Vagina (tissue), 2 donors: ENCODE measurements around the gene DUSP22. TPM values are rescaled to one million over a fixed set of nuclear protein-coding genes. Genes with fewer than 3 reads are reported as not detected.

Source experiments
- DNase-seq, 2 donors: peaks; one replicate each; pipeline ENCODE4 v3.0.0-alpha.2; 2017; ENCODE audit errors: extremely low spot score in 2 of 2
- H3K27ac ChIP-seq: fragments of 200-600 bp; sonication (generic); one replicate; pipeline ENCODE4 v1.5.1; 2019
- H3K27me3 ChIP-seq: fragments of 200-600 bp; sonication (generic); one replicate; pipeline ENCODE4 v1.5.1; 2019
- H3K36me3 ChIP-seq, 2 donors: fragments of 200-600 bp; sonication (generic); one replicate each; pipeline ENCODE4 v1.5.1; 2017 to 2019
- H3K4me1 ChIP-seq: fragments of 200-600 bp; sonication (generic); one replicate; pipeline ENCODE4 v1.5.1; 2019
- H3K4me3 ChIP-seq, 2 donors: fragments of 200-600 bp; sonication (generic); 1 replicate in 1 of 2; 2 replicates in 1 of 2; pipeline ENCODE4 v1.5.1; 2016 to 2019
- H3K9me3 ChIP-seq: fragments of 200-600 bp; sonication (generic); one replicate; pipeline ENCODE4 v1.5.1; 2019
- POLR2A ChIP-seq, 2 donors: fragments of 450-650 bp; IDR thresholded peaks; one replicate each; pipeline ENCODE4 v1.6.1; 2017; ENCODE audit warnings: antibody characterized with exemption in 2 of 2, mild to moderate bottlenecking in 2 of 2, moderate library complexity in 2 of 2
- POLR2AphosphoS5 ChIP-seq, 2 donors: sonication (generic); formaldehyde crosslinking; IDR thresholded peaks; one replicate each; pipeline ENCODE4 v1.9.0; 2017; ENCODE audit warnings: antibody characterized with exemption in 2 of 2, mild to moderate bottlenecking in 2 of 2, low read depth in 1 of 2; ENCODE audit not compliant: insufficient read depth in 1 of 2
- intact Hi-C: fragments of 100-400 bp; cut with DNase I; formaldehyde crosslinking; loops from one replicate; pipeline ENCODE4 v1.15.1; 2023
- total RNA-seq: library from RNA; depleted of rRNA; stranded (reverse); fragments of >200 nt; gene quantifications from one replicate; pipeline ENCODE4 v1.2.3, GENCODE V29; 2016
- TF ChIP-seq, protein P1 (sequence below), 3 experiments: fragments of 450-650 bp in 2 of 3; fragments of 200-600 bp in 1 of 3; sonication (generic) in 1 of 3; IDR thresholded peaks; one replicate each; pipeline ENCODE4 v1.5.1; 2017 to 2019; ENCODE audit warnings: antibody characterized with exemption in 3 of 3, mild to moderate bottlenecking in 2 of 3, moderate library complexity in 2 of 3

The DUSP22 gene
- total RNA-seq, 1 donor from 2014 or later = 57.5 TPM

- TF ChIP-seq, protein P1, sequence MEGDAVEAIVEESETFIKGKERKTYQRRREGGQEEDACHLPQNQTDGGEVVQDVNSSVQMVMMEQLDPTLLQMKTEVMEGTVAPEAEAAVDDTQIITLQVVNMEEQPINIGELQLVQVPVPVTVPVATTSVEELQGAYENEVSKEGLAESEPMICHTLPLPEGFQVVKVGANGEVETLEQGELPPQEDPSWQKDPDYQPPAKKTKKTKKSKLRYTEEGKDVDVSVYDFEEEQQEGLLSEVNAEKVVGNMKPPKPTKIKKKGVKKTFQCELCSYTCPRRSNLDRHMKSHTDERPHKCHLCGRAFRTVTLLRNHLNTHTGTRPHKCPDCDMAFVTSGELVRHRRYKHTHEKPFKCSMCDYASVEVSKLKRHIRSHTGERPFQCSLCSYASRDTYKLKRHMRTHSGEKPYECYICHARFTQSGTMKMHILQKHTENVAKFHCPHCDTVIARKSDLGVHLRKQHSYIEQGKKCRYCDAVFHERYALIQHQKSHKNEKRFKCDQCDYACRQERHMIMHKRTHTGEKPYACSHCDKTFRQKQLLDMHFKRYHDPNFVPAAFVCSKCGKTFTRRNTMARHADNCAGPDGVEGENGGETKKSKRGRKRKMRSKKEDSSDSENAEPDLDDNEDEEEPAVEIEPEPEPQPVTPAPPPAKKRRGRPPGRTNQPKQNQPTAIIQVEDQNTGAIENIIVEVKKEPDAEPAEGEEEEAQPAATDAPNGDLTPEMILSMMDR (IDR thresholded peaks at IDR 0.05) = no peak
- TF ChIP-seq POLR2AphosphoS5 (IDR thresholded peaks at IDR 0.05; ENCODE audit: insufficient read depth in 1 of 2, low read depth in 1 of 2) (no peak), POLR2A (IDR thresholded peaks at IDR 0.05) (no peak)
- intact Hi-C loops = no loop called here
- Histone ChIP-seq H3K36me3 (no peaks in the 10 kb centered on the region), H3K4me3 (no peak overlapping the region), H3K27me3 (no peaks in the 10 kb centered on the region), H3K27ac (no peak overlapping the region), H3K4me1 (no peaks in the 10 kb centered on the region), H3K9me3 (no peaks in the 10 kb centered on the region)
- DNase-seq = no peak
Observed at GRCh38 chr6:383856-384255, 91.6 kb downstream of the DUSP22 start.

DNA sequence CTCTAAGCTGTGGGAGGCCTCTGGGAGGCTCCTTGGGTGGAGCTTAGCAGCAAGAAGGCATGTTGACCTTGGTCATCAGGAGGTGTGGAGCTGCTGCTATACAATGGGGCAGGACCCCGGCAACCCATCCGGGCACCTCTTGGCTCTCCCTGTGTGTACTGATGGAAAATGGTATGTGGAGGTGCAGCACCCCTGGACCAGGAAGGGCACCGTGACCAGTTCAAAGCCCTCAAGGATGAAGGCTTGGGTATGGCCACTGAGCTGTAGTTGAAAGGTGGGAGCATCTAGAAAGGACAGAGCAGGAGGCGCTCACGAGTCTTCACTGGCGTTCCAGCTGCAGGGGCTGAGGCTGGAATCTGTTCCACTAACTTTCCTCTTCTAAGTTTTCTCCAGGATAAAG, 92.6 kb downstream of the DUSP22 start:
- intact Hi-C loops = no loop called here
- Histone ChIP-seq H3K27ac (no peak overlapping the region), H3K4me3 (no peak overlapping the region), H3K27me3 (no peaks in the 10 kb centered on the region), H3K4me1 (no peaks in the 10 kb centered on the region), H3K36me3 (no peaks in the 10 kb centered on the region), H3K9me3 (no peaks in the 10 kb centered on the region)
- TF ChIP-seq POLR2A (IDR thresholded peaks at IDR 0.05) = no peak
- TF ChIP-seq, protein P1 (IDR thresholded peaks at IDR 0.05) = no peak
- TF ChIP-seq POLR2AphosphoS5 (IDR thresholded peaks at IDR 0.05; ENCODE audit: insufficient read depth in 1 of 2, low read depth in 1 of 2) = no peak
- no peak for DNase-seq

DNA sequence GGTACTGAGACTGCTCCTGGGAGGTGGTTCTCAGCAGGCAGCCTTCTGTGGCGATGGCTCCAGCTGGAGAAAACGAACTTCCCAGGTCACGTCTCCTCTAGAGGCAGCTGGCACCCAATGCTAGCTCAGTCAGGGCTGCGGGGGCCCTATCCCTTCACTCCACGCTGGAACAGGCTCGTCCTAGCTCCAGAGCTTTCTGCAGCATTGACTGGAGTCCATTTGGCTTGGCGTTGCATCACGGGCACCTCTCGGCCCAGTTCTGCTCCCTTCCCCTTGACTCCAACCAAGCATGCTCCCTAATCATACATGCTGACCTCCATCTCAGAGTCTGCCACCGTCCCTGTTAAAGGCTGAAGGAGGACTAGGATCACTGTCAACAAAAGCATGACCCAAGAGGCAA, 93.3 kb downstream of the DUSP22 start:
- H3K9me3 ChIP-seq = no peaks in the 10 kb centered on the region
- intact Hi-C loops = no loop called here
- no peak overlapping the region for H3K27ac ChIP-seq
- TF ChIP-seq, protein P1 (IDR thresholded peaks at IDR 0.05) = no peak
- TF ChIP-seq POLR2AphosphoS5 (IDR thresholded peaks at IDR 0.05; ENCODE audit: insufficient read depth in 1 of 2, low read depth in 1 of 2) (no peak), POLR2A (IDR thresholded peaks at IDR 0.05) (no peak)
- H3K4me3 ChIP-seq = no peak overlapping the region
- H3K36me3 ChIP-seq = no peaks in the 10 kb centered on the region
- H3K27me3 ChIP-seq = no peaks in the 10 kb centered on the region
- no peak for DNase-seq
- H3K4me1 ChIP-seq = no peaks in the 10 kb centered on the region

GRCh38 chr6:386688-387266, 94.5 kb downstream of the DUSP22 start:
- Histone ChIP-seq H3K4me3 (no peak overlapping the region), H3K4me1 (peaks cover 3% of the 10 kb centered on the region), H3K27ac (no peak overlapping the region), H3K36me3 (no peaks in the 10 kb centered on the region), H3K9me3 (no peaks in the 10 kb centered on the region), H3K27me3 (no peaks in the 10 kb centered on the region)
- DNase-seq = no peak
- TF ChIP-seq POLR2A (IDR thresholded peaks at IDR 0.05) (no peak), POLR2AphosphoS5 (IDR thresholded peaks at IDR 0.05; ENCODE audit: insufficient read depth in 1 of 2, low read depth in 1 of 2) (no peak)
- intact Hi-C loops = no loop called here

DNA sequence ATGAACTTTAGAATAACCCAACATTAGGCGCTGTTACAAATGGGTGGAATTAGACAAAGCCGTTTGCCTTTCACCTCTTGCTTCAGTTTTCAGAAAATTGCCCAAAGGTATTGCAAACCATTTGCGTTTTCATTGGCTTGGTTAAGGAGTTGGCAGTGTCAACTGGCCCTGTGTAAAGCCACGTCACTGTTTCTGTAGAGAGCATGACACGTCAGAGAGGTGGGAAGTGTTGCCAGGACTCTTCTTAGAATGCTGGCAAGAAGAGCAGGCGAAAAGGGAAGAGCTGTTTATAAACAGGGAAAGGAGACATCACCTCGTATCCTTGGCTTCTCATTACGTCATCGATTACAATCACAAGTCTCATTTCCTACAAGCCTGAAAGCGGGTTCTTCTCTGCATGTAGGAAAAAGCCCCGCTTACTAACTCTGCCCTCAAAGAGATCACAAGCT, 95.0 kb downstream of the DUSP22 start:
- TF ChIP-seq POLR2AphosphoS5 (IDR thresholded peaks at IDR 0.05; ENCODE audit: insufficient read depth in 1 of 2, low read depth in 1 of 2) = no peak
- TF ChIP-seq, protein P1 (IDR thresholded peaks at IDR 0.05) = no peak
- TF ChIP-seq POLR2A (IDR thresholded peaks at IDR 0.05) = no peak
- peaks cover 8% of the 10 kb centered on the region for H3K4me1 ChIP-seq
- no peaks in the 10 kb centered on the region for H3K9me3 ChIP-seq
- H3K36me3 ChIP-seq = no peaks in the 10 kb centered on the region
- no peak overlapping the region for H3K4me3 ChIP-seq
- intact Hi-C loops = no loop called here
- H3K27ac ChIP-seq = no peak overlapping the region
- no peak for DNase-seq
- no peaks in the 10 kb centered on the region for H3K27me3 ChIP-seq
